GM10266 (cell line): ENCODE results near the gene KAT5.

Source experiments
- DNase-seq: peaks from one replicate; pipeline ENCODE4 v3.0.0; 2012; ENCODE audit errors: extremely low spot score
- TF ChIP-seq, protein P1 (sequence below): IDR thresholded peaks from 2 replicates; pipeline ENCODE4 v1.5.1; 2012; ENCODE audit warnings: mild to moderate bottlenecking, low read depth; ENCODE audit not compliant: control insufficient read depth, insufficient read depth; ENCODE audit errors: missing control alignments

KAT5 gene

DNA sequence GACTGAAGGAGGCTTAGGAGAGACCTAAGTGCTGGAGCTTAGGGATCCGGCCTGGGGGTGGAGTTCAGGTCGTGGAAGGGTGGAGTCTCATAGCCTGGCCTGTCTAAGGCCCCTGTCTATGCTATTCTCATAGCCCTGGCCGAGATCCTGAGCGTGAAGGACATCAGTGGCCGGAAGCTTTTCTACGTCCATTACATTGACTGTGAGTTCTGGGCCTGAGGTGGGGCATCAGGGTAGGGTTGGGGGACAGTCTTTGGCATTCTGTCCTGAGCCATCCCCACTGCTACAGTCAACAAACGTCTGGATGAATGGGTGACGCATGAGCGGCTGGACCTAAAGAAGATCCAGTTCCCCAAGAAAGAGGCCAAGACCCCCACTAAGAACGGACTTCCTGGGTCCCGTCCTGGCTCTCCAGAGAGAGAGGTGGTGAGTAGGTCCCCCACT lies 603 bp downstream of the KAT5 start:
- TF ChIP-seq, protein P1, sequence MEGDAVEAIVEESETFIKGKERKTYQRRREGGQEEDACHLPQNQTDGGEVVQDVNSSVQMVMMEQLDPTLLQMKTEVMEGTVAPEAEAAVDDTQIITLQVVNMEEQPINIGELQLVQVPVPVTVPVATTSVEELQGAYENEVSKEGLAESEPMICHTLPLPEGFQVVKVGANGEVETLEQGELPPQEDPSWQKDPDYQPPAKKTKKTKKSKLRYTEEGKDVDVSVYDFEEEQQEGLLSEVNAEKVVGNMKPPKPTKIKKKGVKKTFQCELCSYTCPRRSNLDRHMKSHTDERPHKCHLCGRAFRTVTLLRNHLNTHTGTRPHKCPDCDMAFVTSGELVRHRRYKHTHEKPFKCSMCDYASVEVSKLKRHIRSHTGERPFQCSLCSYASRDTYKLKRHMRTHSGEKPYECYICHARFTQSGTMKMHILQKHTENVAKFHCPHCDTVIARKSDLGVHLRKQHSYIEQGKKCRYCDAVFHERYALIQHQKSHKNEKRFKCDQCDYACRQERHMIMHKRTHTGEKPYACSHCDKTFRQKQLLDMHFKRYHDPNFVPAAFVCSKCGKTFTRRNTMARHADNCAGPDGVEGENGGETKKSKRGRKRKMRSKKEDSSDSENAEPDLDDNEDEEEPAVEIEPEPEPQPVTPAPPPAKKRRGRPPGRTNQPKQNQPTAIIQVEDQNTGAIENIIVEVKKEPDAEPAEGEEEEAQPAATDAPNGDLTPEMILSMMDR = no peak
- DNase-seq = no peak

DNA sequence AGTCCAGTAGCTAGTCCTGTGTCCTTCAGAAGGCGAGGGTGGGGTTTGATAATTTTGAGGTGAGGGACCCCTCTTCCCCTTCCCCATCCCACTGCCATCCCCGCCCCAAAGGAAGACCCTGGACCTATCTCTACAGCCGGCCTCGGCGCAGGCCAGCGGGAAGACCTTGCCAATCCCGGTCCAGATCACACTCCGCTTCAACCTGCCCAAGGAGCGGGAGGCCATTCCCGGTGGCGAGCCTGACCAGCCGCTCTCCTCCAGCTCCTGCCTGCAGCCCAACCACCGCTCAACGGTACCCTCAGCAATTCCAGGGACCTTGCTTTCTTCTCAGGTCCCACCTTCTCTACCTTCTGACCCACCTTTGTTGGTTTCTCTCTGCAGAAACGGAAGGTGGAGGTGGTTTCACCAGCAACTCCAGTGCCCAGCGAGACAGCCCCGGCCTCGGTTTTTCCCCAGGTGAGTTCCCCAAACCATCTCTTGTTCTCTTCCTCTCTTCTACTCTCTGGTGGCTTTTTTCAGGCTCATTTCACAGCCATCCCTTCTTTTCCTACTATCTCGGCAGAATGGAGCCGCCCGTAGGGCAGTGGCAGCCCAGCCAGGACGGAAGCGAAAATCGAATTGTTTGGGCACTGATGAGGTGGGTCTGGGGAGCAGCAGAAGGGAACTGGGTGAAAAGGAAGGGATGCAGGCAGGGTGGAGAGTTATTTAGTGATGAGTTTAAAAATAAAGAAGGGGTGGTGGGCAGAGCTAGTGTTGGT lies 1.3 kb downstream of the KAT5 start:
- DNase-seq = no peak
- TF ChIP-seq, protein P1 = no peak

DNA sequence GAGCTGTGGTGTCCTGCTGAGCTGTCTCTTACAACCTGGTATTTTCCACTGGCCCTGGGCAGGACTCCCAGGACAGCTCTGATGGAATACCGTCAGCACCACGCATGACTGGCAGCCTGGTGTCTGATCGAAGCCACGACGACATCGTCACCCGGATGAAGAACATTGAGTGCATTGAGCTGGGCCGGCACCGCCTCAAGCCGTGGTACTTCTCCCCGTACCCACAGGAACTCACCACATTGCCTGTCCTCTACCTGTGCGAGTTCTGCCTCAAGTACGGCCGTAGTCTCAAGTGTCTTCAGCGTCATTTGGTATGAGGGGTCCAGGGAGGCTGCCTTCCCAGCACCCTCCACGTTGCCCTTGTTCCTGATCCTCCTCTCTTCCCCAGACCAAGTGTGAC lies 2.4 kb downstream of the KAT5 start:
- DNase-seq = no peak
- TF ChIP-seq, protein P1 = no peak

DNA sequence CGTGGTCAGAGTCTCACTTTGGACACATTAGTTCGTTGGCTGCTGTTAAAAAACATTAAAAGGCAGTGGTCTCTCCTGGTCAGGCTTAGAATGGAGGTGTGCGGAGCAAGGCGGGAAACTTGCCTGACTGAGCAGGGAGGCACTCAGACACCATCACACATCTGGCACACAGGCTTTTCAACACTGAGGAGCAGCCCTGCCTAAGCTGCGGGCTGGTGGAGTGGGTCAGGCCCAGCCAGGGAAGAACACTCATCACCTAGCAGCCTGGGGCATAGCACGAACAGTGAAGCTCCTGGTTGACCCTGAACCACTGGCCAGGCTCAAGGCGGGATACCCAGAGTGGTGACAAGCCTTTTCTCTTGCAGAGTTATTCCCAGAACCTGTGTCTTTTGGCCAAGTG lies 4.2 kb downstream of the KAT5 start:
- TF ChIP-seq, protein P1 = no peak

DNA sequence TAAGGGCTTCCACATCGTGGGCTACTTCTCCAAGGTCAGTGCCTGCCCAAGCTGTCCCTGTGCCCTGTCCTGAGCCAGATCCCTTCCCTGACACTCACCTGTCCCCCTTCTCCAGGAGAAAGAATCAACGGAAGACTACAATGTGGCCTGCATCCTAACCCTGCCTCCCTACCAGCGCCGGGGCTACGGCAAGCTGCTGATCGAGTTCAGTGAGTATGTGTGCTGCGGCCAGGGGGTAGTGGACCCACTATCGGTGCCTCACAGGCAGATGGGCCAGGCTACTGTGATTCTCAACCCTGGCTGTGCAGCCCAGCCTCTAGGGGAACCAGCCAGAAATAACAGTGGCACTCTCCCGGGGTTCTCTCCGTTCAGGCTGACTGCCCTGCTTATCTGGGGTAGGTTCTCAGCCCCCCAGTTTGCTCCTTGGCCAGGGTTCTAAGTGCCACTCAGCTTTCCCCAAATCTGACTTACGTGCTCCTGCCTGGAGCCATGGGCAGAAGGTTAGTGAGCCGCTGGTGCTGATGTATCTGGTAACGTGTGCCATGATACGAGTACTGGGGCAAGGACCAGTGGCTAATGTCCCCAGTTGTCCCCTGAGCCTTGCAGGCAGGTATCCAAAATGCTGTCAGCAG lies 4.8 kb downstream of the KAT5 start:
- TF ChIP-seq, protein P1 = no peak
- DNase-seq = no peak

More for the DNA sequence above, 4.2 kb downstream of the KAT5 start:
- no peak for DNase-seq

DNA sequence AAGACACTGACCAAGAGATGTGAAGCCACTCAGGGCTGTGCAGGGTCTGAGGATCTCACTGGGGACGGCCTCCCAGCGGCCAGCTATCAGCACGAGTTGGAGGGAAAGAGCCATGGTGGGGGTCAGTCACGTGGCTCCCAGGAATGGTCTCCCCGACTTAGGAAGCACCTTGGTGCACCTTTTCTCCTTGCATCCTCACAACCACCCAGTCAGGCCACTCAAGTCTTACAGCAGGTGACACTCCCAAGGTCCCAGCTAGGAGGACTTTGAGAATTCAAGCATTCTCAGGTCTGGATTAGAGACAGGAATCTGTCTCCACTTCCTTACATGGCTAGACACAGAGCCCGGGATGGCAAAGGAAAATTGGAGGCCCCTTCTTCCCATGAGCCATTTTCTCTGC lies 5.9 kb downstream of the KAT5 start:
- TF ChIP-seq, protein P1 = no peak
- no peak for DNase-seq

DNA sequence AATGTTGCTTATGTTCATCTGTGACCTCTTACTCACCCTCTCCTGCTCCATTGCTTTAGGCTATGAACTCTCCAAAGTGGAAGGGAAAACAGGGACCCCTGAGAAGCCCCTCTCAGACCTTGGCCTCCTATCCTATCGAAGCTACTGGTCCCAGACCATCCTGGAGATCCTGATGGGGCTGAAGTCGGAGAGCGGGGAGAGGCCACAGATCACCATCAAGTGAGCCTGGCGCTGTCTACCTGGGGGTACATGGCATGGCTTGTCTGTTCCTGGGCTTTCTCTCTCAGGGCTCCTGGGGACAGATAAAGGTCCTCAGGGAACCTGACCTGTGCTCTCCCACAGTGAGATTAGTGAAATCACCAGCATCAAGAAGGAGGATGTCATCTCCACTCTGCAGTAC lies 6.5 kb downstream of the KAT5 start:
- TF ChIP-seq, protein P1 = no peak
- no peak for DNase-seq
